ENCODE measurements around the gene RAPGEF4.

GRCh38 chr2:172900871-172901270 lies 165.2 kb downstream of the RAPGEF4 start:
- TF ChIP-seq TAF1 (IDR thresholded peaks at IDR 0.05; ENCODE audit: borderline replicate concordance, low read depth, low read length) = no peak
- TF ChIP-seq POLR2A (IDR thresholded peaks at IDR 0.05; ENCODE audit: low read depth, low read length) = no peak
- TF ChIP-seq POLR2AphosphoS5 (IDR thresholded peaks at IDR 0.05; ENCODE audit: low read depth, low read length) = no peak
